Renal cortex interstitium (tissue), 11 donors: ENCODE measurements around the gene NYAP2. TPM values are rescaled to one million over a fixed set of nuclear protein-coding genes. Genes with fewer than 3 reads are reported as not detected.
A peak's percentile ranks its signal among the peaks of the same experiment; 100 is the strongest.

Source experiments
- DNase-seq, 11 donors: peaks; one replicate each; pipeline ENCODE4 v3.0.0-alpha.2; 2013; ENCODE audit warnings: low read depth in 9 of 11, low spot score in 4 of 11; ENCODE audit errors: extremely low read depth in 1 of 11
- polyA plus RNA-seq, 3 donors: library from polyadenylated mRNA; unstranded; fragments of 120-200 nt; gene quantifications; one replicate each; pipeline ENCODE4 v1.2.1, GENCODE V29; 2013; ENCODE audit not compliant: insufficient read length in 3 of 3

NYAP2 gene
- polyA plus RNA-seq, 3 donors: 0.03 to 0.11 (median 0.05) TPM

DNA sequence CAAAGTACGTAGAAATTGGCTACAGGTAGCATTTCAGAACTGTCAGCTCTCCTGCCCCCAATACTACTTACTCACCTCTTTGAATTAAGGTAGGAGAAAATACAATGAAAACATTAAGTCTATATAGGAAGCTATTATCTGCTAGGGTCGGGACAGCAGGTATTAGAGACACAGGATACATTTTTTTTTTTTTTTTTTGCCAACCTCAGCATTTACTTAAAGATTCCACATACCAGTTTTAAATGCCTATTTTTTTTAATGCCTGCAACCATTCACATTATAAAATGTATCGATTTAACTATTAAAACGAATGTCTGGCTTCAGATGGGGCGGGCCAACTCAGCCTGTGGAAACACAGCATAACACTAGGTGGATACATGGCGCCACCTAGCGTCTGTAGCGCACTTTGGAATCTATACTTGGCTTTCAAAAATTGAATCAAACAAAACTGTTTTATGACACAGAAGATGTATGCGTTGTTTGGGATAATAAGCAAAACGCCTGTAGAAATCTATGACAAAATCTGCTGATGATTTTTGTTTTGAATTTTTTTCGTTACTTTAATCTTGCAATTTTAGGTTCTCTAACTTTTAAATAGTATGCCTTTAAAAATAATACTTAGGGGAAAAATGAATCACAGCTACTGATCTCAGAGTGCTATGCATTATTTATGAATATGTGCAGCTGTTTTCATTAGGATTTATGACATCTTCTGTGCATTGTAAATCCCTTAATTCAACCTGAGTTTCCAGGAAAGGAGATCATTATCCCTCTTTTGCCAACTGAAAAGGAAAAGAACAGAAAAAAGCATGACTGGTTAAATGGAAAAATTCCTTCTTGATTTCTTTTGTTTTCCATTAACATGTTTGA, 261.0 kb downstream of the NYAP2 start:
- peak in 10 of 11 donors; percentile 32 to 53 (median 38) for DNase-seq

DNA sequence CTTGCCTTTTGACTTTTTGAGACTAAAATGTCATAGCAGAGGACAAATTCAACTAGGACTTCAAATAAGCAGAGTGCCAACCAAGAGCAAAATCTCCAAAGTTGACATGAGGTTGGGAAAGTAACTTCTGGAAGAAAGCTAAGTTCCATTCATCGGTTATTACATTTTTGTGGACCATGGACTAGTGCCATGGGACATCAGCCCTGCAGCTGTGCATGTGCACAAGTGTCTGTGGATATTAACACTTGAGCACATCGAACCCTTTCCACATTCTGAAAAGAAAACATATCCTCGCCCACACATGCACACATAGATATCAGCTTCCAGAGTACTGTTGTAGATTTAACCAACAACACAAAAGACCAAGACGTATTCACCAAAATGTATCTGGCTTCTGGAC, 262.6 kb downstream of the NYAP2 start:
- no peak for DNase-seq

DNA sequence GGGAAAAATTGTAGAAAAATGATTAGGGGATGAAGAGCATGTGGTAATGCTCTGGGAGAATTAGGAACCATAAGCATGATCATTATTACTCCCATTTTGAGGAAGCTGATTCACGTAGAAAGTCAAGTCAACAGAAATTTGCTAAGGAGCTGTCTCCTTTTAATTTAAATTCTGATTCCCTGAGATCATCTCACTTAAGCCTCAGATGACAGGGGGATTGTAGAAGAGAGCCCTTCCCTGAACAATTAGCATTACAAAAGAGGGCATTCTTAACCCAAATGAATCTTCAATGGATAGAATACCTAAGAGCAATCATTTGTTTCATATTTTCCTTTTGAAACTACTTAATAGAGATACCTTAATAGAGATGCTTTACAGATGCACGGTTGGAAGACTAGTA, 267.9 kb downstream of the NYAP2 start:
- DNase-seq: no peak

DNA sequence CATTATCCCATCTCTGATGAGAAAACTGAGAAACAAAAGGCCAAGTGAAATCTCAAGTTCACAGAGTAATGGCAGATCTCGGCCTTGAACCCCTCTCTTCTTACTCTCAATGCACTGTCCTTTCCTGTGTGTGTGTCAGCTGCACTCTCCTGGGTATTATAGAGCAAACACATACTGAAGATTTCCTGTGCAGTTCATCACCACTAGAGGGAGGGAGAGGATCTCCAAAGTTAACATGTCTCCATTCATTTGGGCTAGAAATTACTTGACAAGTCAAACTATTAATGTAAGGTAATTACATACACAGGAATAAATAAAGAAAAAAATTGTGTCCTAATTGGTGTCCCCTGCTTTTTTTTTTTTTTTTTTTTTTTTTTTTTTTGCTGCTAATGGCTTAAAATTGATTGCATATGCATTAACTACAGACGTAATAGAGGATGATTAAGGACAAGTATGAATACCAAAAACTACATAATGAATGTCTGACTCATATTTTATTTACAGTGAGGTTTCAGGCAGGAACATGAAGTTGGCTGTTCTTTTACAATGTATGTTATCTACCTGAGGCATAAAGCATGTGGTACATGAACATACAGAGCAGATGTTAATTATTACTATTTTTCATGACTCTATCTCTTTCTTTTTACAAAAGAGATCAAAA, 269.2 kb downstream of the NYAP2 start:
- peak in 10 of 11 donors; percentile 13 to 47 (median 32) for DNase-seq

DNA sequence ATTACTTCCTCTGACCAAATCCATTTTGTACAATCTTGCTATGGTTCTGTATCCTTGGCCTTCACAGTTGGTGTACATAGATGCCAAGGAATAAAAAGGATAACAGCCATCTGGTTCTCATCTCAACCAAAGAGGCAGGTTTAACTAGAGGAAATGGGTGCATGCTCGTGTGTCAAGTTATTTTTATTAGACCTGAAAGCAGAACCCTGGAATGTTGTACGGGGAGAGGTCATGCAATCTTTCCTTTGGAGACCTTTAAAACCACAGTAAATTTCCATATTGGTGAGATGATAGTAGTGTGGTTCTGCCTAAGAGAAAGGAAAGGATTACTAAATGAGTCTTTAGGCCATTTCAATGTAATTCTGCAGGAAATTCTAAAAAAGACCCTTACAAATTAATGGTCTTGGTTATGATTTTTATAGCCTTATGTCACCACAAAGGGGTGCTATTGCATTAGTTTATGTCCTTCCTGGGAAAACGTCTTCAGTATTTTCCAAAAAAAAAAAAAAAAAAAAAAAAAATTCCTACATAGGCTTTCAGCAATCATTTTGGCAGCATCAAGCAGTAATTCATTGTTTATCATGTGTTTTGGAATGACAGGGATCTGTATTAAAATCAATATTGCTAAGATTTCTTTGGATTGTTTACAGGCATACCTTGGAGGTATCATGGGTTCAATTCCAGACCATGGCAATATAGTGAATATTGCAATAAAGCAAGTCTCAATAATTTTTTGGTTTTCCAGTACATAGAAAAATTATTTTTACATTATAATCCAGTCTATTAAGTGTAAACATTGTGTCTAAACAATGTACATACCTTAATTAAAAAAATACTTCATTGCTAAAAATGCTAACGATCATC, 270.8 kb downstream of the NYAP2 start:
- DNase-seq: peak in 10 of 11 donors; percentile 10 to 38 (median 24)

DNA sequence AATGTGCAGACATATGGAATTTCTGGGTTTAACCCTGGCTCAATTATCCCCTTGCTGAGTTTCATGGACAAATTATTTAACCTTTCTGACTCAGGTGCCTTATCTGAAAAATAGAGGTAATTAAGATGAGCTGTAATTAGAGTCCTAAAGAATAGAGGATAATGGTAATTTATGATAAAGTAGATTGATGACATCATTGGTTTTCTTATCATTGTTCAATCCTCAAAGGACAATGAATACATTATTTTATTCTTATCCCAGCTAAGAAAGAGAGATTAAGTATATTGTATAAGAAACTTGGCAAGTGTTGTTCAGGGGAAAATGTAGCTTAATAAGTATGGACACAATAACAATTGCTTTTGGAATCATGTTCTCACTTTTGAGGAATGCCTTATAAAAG, 279.3 kb downstream of the NYAP2 start:
- DNase-seq: no peak

DNA sequence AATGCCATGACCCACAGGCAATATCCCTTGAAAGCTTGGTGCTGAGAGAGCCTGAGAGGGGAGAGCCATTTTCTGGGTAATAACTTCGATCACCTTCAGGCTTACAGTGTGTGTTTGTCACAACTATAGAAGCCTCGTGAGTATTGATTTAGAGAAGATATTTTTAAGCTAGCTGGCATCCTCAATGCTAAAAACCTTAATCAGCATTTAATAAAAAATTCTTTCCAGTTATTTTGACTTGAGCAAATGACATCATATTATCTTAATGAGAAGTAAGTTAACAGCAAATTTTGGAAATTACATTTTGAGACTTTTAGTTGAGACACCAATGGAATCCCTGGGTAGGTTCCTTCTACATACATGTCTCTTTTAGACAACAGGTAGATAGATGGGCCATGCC, 283.7 kb downstream of the NYAP2 start:
- no peak for DNase-seq

DNA sequence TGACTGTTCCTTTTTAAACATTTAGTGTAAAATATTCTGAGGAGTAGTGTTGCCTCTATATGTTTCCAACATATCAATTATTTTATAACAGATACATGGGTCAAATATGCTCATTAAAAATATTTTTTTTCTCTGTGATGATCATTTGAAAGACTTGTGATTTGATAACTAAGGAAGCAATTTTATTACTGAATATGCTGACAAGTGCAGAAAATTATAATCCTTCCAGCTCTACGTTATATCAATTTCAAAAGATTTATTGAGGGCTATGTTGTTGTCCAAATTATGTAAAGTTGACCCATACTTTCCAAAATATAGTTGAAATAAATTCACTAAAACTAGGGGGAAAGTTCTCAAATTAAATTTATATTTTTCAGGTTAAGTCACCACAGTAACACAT, 290.6 kb downstream of the NYAP2 start:
- no peak for DNase-seq

DNA sequence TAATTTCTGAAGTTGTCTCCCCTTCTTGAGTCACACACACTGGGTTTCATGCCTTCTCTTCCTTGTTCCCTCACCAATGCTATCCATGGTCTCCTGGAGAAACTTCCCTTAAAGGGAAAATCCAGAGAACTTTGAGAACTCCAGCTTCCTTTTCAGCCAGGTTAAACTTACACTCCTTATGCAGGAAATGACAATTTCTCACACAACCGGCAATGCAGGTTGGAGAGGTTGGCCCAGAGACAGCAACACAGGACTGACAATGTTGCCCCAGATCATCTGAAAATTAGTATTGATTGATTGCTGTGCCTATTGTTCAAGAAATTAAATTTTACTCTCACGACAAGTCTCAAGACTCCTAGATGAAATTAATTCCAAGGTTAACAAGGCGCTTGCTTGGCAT, 292.2 kb downstream of the NYAP2 start:
- no peak for DNase-seq

DNA sequence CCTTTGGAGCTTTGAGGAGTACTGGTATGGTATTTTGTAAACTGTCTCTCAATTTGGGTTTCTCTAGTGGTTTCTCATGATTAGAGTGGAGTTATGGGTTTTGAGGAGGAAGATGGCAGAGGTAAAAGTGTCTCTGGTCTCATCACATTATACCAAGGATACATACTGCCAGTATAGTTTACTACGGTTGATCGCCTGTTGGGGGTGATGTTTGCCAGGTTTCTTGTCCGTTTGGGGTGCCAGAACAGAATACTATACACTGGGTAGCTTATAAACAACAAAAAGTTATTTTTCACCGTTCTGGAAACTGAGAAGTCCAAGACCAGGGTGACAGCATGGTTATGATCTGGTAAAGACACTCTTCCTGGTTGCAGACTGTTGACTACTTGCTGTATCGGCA, 293.7 kb downstream of the NYAP2 start:
- no peak for DNase-seq

DNA sequence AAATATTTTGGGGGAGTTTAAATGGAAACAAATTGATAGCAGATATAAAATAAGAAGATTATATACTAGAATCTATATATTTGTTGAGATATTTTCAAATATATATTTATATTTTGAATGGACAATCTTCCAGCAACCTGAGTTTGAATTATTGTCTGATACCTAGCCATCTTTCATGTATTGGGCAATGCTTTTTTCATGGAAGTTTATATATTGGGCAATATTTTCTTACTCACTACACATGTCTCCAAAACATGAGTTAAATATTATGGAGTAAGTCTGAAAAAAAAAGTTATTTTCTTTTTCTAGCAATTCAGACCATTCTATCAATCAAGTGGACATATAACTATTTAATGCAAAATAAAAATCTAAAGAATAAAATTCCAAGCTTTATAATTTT, 295.2 kb downstream of the NYAP2 start:
- no peak for DNase-seq

DNA sequence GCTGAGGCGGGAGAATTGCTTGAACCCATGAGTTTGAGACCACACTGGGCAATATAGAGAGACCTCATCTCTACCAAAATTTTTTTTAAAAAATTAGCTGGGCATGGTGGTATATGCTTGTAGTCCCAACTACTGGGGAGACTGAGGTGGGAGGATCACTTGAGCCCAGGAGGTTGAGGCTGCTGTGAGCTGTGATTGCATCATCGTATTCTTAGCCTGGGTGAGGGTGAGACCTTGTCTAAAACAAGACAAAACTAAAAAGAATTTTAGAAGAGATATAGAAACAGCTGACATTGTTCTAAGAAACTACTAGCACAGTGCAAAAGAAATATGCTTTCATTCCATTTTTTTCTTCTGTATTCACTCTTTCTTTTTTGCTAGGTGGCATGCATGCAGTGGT, 298.4 kb downstream of the NYAP2 start:
- no peak for DNase-seq
